SU-DHL-6 (cell line): ENCODE results near the gene ARR3.

Experiments
- CTCF ChIP-seq: fragments of 200-600 bp; sonication (generic); IDR thresholded peaks from one replicate; pipeline ENCODE4 v1.5.1; 2017; ENCODE audit warnings: antibody characterized with exemption, mild to moderate bottlenecking, low read length, moderate library complexity; ENCODE audit not compliant: insufficient read depth, poor library complexity, severe bottlenecking
- EZH2phosphoT487 ChIP-seq: fragments of 200-600 bp; sonication (generic), shearing (Covaris generic); conservative IDR thresholded peaks from 2 replicates; pipeline ENCODE4 v1.6.1; 2018; ENCODE audit warnings: mild to moderate bottlenecking, antibody characterized with exemption, low read length, moderate library complexity, mixed read lengths

DNA sequence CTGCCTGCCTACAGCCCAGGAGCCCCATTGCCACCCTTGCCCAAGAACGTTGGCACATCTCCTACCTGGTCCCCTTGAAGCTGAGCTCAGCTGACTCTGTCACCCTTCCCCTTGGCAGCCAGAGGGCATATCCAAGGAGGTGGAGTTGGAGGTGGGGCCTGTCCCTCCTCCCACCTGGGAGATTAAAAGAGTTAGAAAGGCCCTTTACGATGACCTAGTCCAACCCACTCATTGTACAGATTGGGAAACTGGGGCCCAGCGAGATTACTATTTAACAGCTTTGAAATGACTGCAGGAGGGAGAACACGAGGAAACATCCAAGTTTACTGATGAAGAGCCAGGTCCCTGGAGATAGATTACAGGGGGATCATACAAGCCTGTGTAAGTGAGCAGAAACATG is 8.0 kb upstream of the ARR3 start, which contains the start of gene P2RY4:
- no peak for TF ChIP-seq CTCF
- TF ChIP-seq EZH2phosphoT487, result no peak
